ENCODE data around the gene CBLB.

Gene CBLB

GRCh38 chr3:105876780-105877327, 8.0 kb upstream of the CBLB start:
- TF ChIP-seq, protein P1, sequence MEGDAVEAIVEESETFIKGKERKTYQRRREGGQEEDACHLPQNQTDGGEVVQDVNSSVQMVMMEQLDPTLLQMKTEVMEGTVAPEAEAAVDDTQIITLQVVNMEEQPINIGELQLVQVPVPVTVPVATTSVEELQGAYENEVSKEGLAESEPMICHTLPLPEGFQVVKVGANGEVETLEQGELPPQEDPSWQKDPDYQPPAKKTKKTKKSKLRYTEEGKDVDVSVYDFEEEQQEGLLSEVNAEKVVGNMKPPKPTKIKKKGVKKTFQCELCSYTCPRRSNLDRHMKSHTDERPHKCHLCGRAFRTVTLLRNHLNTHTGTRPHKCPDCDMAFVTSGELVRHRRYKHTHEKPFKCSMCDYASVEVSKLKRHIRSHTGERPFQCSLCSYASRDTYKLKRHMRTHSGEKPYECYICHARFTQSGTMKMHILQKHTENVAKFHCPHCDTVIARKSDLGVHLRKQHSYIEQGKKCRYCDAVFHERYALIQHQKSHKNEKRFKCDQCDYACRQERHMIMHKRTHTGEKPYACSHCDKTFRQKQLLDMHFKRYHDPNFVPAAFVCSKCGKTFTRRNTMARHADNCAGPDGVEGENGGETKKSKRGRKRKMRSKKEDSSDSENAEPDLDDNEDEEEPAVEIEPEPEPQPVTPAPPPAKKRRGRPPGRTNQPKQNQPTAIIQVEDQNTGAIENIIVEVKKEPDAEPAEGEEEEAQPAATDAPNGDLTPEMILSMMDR (IDR thresholded peaks at IDR 0.05; ENCODE audit: low read depth, low read length): no peak
- H3K4me3 ChIP-seq (ENCODE audit: low read depth, low read length): no peak overlapping the region

- H3K4me3 ChIP-seq (ENCODE audit: low read depth, low read length): peak overlapping the region; percentile 88
- TF ChIP-seq, protein P1 (IDR thresholded peaks at IDR 0.05; ENCODE audit: low read depth, low read length): no peak
Observed at GRCh38 chr3:105869861-105870755, 1.3 kb upstream of the CBLB start.

- H3K4me3 ChIP-seq (ENCODE audit: low read depth, low read length): peak overlapping the region; percentile 88
- TF ChIP-seq, protein P1 (IDR thresholded peaks at IDR 0.05; ENCODE audit: low read depth, low read length): no peak
Observed at GRCh38 chr3:105869531-105869833, 670 bp upstream of the CBLB start.

DNA sequence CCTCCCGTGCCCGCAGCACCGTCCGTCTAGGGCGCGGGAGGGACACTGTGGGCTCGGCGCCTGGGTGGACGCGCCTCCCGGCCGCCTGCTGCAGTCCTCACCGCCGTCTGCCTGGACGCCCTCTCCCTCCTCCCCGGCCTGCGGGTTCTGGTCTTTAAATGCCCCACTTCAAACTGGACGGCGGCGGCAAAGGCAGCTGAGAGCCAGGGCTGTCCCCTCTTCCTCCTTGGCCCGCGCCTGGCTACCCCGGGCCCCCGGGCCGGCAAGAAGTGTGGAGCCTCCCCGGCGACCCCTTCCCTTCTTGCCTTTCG, 426 bp downstream of the CBLB start:
- peak overlapping the region; percentile 88 for H3K4me3 ChIP-seq (ENCODE audit: low read depth, low read length)
- TF ChIP-seq, protein P1 (IDR thresholded peaks at IDR 0.05; ENCODE audit: low read depth, low read length): no peak

DNA sequence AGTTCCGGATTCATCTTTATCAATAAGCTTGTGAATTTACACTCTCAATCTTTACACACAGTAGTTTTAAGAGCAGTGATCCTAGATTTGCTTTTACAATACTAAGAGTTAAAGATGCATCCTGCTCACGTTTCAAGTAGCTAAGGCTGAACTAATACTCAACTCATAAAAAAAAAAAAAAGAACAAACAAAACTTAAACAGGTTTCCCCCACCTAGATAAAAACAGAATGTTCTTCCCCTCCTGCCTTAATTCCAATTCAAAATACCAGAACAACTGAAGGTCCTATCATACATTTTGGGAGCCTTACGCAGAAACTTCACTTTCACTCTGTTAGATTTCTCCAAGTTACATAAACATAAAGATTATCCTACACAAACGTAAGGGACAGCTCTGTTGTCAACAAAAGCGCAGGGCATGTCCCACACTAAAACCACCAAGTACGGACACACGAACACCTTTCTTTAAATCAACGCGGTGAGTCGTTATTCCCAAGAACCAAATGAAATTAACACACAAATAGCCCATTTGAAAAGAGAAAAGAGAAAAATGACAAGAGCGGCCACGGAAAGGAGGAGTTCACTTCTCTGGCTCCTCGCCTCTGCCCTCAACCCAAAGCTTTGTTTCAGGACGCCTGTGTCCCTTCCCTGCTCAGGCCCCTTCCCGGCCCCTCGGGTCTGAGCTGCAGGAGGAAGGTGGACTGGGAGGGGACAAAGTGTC, 941 bp downstream of the CBLB start:
- peak overlapping the region; percentile 88 for H3K4me3 ChIP-seq (ENCODE audit: low read depth, low read length)
- TF ChIP-seq, protein P1 (IDR thresholded peaks at IDR 0.05; ENCODE audit: low read depth, low read length): no peak

DNA sequence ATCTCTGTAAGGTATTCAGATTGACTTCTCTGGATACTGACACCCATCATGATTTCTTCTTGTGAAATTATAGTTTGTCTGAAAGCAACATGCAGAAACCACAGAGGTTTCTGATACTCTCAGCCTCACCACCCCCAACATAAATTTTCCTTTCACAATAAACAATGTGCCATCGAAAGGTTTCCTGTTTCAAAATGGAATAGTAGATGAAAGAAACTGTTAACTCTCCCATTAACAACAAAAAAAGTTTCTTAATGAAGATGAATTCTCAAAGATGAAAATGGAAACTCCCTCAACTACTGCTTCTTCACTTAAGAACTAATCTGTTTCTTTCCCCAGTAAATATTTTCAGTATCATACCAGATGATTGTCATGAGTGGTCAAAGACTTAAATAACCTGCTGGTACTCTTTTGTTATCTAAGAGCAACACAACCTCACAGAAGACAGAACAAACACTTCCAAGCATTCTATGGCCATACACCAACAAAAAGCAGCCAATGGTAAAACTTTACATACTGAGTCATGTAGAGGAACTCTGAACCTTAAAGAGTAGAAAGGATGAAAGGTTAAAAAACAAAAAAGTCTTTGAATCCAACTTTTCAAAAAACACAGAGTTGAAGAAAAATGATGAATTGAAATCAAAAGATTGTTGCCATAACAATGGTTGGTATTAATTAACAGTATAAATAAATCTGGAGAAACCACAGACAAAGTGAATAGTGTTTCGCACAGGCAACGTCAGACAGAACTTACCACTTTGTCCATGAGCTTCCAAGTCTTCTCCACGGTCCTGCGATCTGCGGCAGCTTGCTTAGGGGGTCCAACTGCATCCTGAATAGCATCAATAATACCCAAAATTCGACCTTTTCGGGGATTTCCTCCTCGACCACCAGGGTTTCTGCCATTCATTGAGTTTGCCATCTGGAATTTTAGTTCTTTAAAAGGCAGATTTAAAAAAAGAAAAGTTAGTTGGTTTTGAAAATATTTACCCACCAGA, 1.9 kb downstream of the CBLB start:
- peak overlapping the region; percentile 88 for H3K4me3 ChIP-seq (ENCODE audit: low read depth, low read length)
- TF ChIP-seq, protein P1 (IDR thresholded peaks at IDR 0.05; ENCODE audit: low read depth, low read length): no peak

All from WI38 (cell line).